ENCODE data around the gene SAMD8. TPM values are rescaled to one million over a fixed set of nuclear protein-coding genes. Genes with fewer than 3 reads are reported as not detected.
"Not testable (repeated sequence)": the region's sequence is repeated elsewhere in the genome, so short reads cannot be mapped to it uniquely, and the experiment has no call there.

Gene SAMD8
- total RNA-seq, 1 donor from 2014 or later = 17.7 TPM

DNA sequence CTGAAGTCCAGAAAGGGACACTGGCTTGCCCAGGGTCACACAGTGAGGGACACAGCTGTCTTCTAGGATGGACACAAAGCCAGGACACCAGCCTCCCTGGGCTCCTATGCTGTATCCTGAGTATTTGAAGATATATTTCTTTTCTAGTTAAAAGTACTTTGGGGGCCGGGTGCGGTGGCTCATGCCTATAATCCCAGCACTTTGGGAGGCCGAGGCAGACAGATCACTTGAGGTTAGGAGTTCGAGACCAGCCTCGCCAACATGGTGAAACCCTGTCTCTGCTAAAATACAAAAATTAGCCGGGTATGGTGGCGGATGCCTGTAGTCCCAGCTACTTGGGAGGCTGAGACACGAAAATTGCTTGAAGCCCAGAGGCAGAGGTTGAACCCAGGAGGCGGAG, 4.6 kb upstream of the SAMD8 start:
- H3K4me3 Mint-ChIP-seq; intact Hi-C loops (cut with micrococcal nuclease); H3K27ac Mint-ChIP-seq; DNase-seq; H3K9me3 Mint-ChIP-seq; H3K36me3 Mint-ChIP-seq (ENCODE audit: low read depth); H3K27me3 Mint-ChIP-seq: not testable (repeated sequence)
- peaks cover 12% of the 10 kb centered on the region for H3K4me1 Mint-ChIP-seq

GRCh38 chr10:75107756-75108683, 3.4 kb upstream of the SAMD8 start:
- Mint-ChIP-seq H3K27me3 (no peaks in the 10 kb centered on the region), H3K27ac (peak overlapping the region; percentile 11), H3K36me3 (ENCODE audit: low read depth) (peaks cover 2% of the 10 kb centered on the region), H3K4me1 (peaks cover 16% of the 10 kb centered on the region), H3K9me3 (no peaks in the 10 kb centered on the region), H3K4me3 (no peak overlapping the region)
- intact Hi-C loops (cut with micrococcal nuclease) = no loop called here
- no peak for DNase-seq

DNA sequence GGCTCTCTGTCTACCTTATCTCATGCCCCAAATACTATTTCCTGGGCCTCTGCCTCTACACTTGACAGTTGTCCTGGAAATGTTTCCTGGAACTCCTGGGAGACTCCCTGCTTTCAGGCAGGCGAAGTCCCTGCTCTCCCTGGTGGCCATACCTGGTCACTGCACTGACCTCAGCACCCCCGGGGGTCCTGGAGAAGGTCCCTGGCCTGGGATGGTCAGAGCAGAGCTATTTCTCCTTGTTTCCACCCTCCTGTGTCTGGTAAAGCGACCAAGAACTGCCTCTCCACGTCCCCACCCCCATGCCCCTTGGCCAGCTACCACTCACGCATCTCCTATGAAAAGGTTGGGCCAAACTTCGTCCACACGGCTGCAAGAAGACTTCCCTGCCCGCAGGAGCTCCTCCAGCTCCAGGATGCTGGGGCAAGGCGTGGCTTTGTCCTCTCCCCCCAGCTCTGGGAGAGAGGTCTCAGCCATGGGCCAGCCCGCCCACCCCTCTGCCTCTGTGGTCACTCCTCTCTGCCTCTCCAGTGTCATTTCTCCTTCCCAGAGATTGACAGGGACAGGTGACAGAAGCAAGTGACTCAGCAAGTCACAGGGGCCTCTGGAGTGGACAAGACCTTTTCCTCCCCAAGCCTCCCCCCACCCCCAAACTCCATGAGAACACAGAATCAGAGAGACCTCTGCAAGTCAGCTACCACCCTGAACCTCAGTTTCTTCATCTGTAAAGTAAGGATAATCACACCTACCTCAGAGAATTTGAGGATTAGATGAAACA, 2.6 kb upstream of the SAMD8 start:
- H3K27ac Mint-ChIP-seq = peak overlapping the region; percentile 98
- H3K27me3 Mint-ChIP-seq = no peaks in the 10 kb centered on the region
- H3K9me3 Mint-ChIP-seq = no peaks in the 10 kb centered on the region
- intact Hi-C loops (cut with micrococcal nuclease) = no loop called here
- H3K4me3 Mint-ChIP-seq = peak overlapping the region; percentile 50
- peaks cover 20% of the 10 kb centered on the region for H3K4me1 Mint-ChIP-seq
- peaks cover 2% of the 10 kb centered on the region for H3K36me3 Mint-ChIP-seq (ENCODE audit: low read depth)
- peak; percentile 67 for DNase-seq

DNA sequence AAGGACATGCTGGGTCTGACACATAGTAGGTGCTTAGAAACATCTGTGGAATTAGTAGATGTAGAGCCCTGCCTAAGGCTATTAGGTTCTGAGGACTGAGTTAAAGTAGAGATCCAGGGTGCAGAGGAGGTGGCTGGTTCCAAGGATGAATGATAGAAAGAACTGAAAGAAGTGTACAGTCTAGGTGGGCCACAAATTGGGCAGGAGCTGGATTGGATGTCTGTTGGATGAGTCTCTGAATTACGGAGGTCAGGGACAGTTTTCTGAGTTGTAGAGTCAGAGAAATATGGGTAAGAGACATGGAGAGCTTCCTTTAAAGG, 2.0 kb upstream of the SAMD8 start:
- Mint-ChIP-seq H3K27me3 (no peaks in the 10 kb centered on the region), H3K36me3 (ENCODE audit: low read depth) (peaks cover 2% of the 10 kb centered on the region), H3K4me1 (peaks cover 20% of the 10 kb centered on the region), H3K4me3 (peak overlapping the region; percentile 50), H3K27ac (peak overlapping the region; percentile 98), H3K9me3 (no peaks in the 10 kb centered on the region)
- intact Hi-C loops (cut with micrococcal nuclease) = no loop called here
- no peak for DNase-seq

GRCh38 chr10:75110006-75110632, 1.3 kb upstream of the SAMD8 start:
- H3K9me3 Mint-ChIP-seq = no peaks in the 10 kb centered on the region
- DNase-seq = peak; percentile 67

GRCh38 chr10:75111907-75112679, 637 bp downstream of the SAMD8 start:
- Mint-ChIP-seq H3K4me1 (peaks cover 33% of the 10 kb centered on the region), H3K27me3 (no peaks in the 10 kb centered on the region), H3K36me3 (ENCODE audit: low read depth) (peaks cover 11% of the 10 kb centered on the region), H3K27ac (peak overlapping the region; percentile 98), H3K4me3 (peak overlapping the region; percentile 91), H3K9me3 (no peaks in the 10 kb centered on the region)
- intact Hi-C loops (cut with micrococcal nuclease) = loop anchor here (1.0 to 10.0 kb wide), 8 partner anchors 27 to 937 kb away; partner anchors contain the start of genes KAT6B and VDAC2
- peak; percentile 82 for DNase-seq

More at GRCh38 chr10:75110006-75110632, 1.3 kb upstream of the SAMD8 start:
- H3K4me3 Mint-ChIP-seq = peak overlapping the region; percentile 91
- intact Hi-C loops (cut with micrococcal nuclease) = loop anchor here (5.0 to 10.0 kb wide), 4 partner anchors 68 to 935 kb away; no protein-coding TSS in a partner anchor
- H3K4me1 Mint-ChIP-seq = peaks cover 26% of the 10 kb centered on the region
- peaks cover 8% of the 10 kb centered on the region for H3K36me3 Mint-ChIP-seq (ENCODE audit: low read depth)
- H3K27ac Mint-ChIP-seq = peak overlapping the region; percentile 98
- no peaks in the 10 kb centered on the region for H3K27me3 Mint-ChIP-seq

- Mint-ChIP-seq H3K27me3 (no peaks in the 10 kb centered on the region), H3K4me3 (no peak overlapping the region), H3K36me3 (ENCODE audit: low read depth) (peaks cover 11% of the 10 kb centered on the region), H3K9me3 (no peaks in the 10 kb centered on the region), H3K4me1 (peaks cover 34% of the 10 kb centered on the region), H3K27ac (no peak overlapping the region)
- intact Hi-C loops (cut with micrococcal nuclease) = loop anchor here (10.0 kb wide), 1 partner anchor 940 kb away; no protein-coding TSS in a partner anchor
- DNase-seq = no peak
These were observed 3.7 kb downstream of the SAMD8 start for GRCh38 chr10:75115137-75115536.

DNA sequence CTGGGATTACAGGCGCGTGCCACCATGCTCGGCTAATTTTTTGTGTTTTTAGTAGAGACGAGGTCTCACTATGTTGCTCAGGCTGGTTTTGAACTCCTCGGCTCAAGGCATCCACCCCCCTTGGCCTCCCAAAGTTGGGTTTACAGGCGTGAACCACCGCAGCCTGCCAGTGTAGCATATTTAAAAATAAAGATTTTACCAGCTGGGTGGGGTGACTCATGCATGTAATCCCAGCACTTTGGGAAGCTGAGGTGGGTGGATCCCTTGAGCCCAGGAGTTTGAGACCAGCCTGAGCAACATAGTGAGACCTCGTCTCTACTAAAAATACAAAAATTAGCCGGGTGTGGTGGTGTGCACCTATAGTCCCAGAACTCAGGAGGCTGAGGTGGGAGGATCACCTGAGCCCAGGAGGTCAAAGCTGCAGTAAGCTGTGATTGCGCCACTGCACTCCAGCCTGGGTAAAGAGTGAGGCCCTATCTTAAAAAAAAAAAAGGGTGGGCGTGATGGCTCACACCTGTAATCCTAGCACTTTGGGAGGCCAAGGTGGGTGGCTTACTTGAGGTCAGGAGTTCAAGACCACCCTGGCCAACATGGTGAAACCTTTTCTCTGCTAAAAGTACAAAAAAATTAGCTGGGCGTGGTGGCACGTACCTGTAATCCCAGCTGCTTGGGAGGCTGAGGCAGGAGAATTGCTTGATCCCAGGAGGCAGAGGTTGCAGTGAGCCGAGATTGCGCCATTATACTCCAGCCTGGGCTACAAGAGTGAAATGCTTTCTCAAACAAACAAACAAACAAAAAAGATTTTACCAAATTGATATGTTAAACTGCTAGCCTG, 5.7 kb downstream of the SAMD8 start:
- intact Hi-C loops (cut with micrococcal nuclease) = loop anchor here (10.0 kb wide), 1 partner anchor 942 kb away; no protein-coding TSS in a partner anchor
- not testable (repeated sequence) for H3K9me3 Mint-ChIP-seq, H3K27me3 Mint-ChIP-seq, DNase-seq, H3K4me3 Mint-ChIP-seq, H3K27ac Mint-ChIP-seq
- Mint-ChIP-seq H3K36me3 (ENCODE audit: low read depth) (peaks cover 11% of the 10 kb centered on the region), H3K4me1 (peaks cover 29% of the 10 kb centered on the region)

DNA sequence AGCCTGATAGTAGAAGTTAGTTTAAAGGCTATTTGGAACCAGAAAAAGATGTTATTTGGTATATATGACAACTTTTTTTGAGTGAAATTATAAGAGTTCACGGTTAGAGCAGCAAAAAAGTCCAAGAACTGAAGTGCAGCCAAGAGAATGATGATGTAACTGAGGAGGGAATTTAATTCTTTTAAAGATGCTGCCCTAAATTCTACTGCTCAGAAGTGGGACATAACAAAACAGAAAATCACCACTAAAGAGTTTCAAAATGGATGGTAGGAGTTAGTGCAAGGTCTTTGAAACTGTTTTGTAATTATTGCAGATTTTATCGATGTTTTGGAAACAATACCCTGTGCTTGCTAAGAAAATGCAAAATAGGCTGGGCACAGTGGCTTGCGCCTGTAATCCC, 6.5 kb downstream of the SAMD8 start:
- intact Hi-C loops (cut with micrococcal nuclease) = loop anchor here (10.0 kb wide), 1 partner anchor 943 kb away; no protein-coding TSS in a partner anchor
- no peak overlapping the region for H3K27ac Mint-ChIP-seq
- peaks cover 9% of the 10 kb centered on the region for H3K36me3 Mint-ChIP-seq (ENCODE audit: low read depth)
- no peaks in the 10 kb centered on the region for H3K9me3 Mint-ChIP-seq
- H3K27me3 Mint-ChIP-seq = no peaks in the 10 kb centered on the region
- H3K4me3 Mint-ChIP-seq = no peak overlapping the region
- DNase-seq = no peak
- H3K4me1 Mint-ChIP-seq = peaks cover 26% of the 10 kb centered on the region

- Mint-ChIP-seq H3K4me1 (peaks cover 26% of the 10 kb centered on the region), H3K36me3 (ENCODE audit: low read depth) (peaks cover 18% of the 10 kb centered on the region)
- not testable (repeated sequence) for H3K27ac Mint-ChIP-seq, H3K27me3 Mint-ChIP-seq, H3K4me3 Mint-ChIP-seq, H3K9me3 Mint-ChIP-seq, DNase-seq
- intact Hi-C loops (cut with micrococcal nuclease) = loop anchor here (10.0 kb wide), 1 partner anchor 945 kb away; no protein-coding TSS in a partner anchor
These were observed 8.1 kb downstream of the SAMD8 start for GRCh38 chr10:75119444-75120066.

- Mint-ChIP-seq H3K27ac (no peak overlapping the region), H3K9me3 (no peaks in the 10 kb centered on the region), H3K36me3 (ENCODE audit: low read depth) (peaks cover 16% of the 10 kb centered on the region), H3K27me3 (no peaks in the 10 kb centered on the region), H3K4me3 (no peak overlapping the region), H3K4me1 (peaks cover 16% of the 10 kb centered on the region)
- no peak for DNase-seq
- intact Hi-C loops (cut with micrococcal nuclease) = no loop called here
These were observed 9.9 kb downstream of the SAMD8 start for GRCh38 chr10:75121322-75121721.

DNA sequence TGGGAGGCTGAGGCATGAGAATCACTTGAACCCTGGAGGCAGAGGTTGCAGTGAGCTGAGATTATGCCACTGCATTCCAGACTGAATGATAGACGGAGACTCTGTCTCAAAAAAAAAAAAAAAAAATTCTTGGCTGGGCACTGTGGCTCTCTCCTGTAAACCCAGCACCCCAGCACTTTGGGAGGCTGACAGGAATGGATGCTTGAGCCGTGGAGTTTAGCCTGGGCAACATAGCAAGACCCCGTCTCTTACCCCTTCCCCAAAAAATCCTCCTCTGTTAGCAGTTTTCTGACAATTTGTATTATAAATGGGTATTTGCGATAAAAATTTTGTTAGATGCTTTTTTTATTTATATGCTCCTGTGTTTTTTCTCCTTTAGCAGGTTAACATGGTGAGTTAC, 11.0 kb downstream of the SAMD8 start:
- Mint-ChIP-seq H3K36me3 (ENCODE audit: low read depth) (peaks cover 16% of the 10 kb centered on the region), H3K27ac (no peak overlapping the region), H3K27me3 (no peaks in the 10 kb centered on the region), H3K9me3 (no peaks in the 10 kb centered on the region), H3K4me3 (no peak overlapping the region), H3K4me1 (peaks cover 15% of the 10 kb centered on the region)
- DNase-seq = no peak
- intact Hi-C loops (cut with micrococcal nuclease) = no loop called here

Measured in activated CD4-positive, alpha-beta T cell treated with anti-CD3 and anti-CD28 coated beads, Interleukin-2, amount 10 ng/mL, durations not matched to agents 24 days and 14 days (primary cell).